Measurements from ENCODE around the gene TTC1.

Gene TTC1

GRCh38 chr5:159976921-159977320 is 32.0 kb upstream of the TTC1 start:
- DNase-seq (ENCODE audit: extremely low read depth, low read depth): no peak
- H3K4me3 ChIP-seq (replicated peaks; ENCODE audit: low read depth, low read length): no peak overlapping the region
- TF ChIP-seq, protein P1, sequence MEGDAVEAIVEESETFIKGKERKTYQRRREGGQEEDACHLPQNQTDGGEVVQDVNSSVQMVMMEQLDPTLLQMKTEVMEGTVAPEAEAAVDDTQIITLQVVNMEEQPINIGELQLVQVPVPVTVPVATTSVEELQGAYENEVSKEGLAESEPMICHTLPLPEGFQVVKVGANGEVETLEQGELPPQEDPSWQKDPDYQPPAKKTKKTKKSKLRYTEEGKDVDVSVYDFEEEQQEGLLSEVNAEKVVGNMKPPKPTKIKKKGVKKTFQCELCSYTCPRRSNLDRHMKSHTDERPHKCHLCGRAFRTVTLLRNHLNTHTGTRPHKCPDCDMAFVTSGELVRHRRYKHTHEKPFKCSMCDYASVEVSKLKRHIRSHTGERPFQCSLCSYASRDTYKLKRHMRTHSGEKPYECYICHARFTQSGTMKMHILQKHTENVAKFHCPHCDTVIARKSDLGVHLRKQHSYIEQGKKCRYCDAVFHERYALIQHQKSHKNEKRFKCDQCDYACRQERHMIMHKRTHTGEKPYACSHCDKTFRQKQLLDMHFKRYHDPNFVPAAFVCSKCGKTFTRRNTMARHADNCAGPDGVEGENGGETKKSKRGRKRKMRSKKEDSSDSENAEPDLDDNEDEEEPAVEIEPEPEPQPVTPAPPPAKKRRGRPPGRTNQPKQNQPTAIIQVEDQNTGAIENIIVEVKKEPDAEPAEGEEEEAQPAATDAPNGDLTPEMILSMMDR (IDR thresholded peaks at IDR 0.05; ENCODE audit: low read depth, low read length, missing control alignments): no peak

- TF ChIP-seq, protein P1 (IDR thresholded peaks at IDR 0.05; ENCODE audit: low read depth, low read length, missing control alignments): no peak
- no peak for DNase-seq (ENCODE audit: extremely low read depth, low read depth)
- H3K4me3 ChIP-seq (replicated peaks; ENCODE audit: low read depth, low read length): no peak overlapping the region
These were observed 30.6 kb upstream of the TTC1 start for GRCh38 chr5:159978358-159978757.

GRCh38 chr5:159982421-159983173 is 26.3 kb upstream of the TTC1 start:
- no peak for DNase-seq (ENCODE audit: extremely low read depth, low read depth)
- TF ChIP-seq, protein P1 (IDR thresholded peaks at IDR 0.05; ENCODE audit: low read depth, low read length, missing control alignments): no peak
- H3K4me3 ChIP-seq (replicated peaks; ENCODE audit: low read depth, low read length): no peak overlapping the region

GRCh38 chr5:159987031-159987674 is 21.8 kb upstream of the TTC1 start:
- no peak for DNase-seq (ENCODE audit: extremely low read depth, low read depth)
- peak overlapping the region; percentile 31 for H3K4me3 ChIP-seq (replicated peaks; ENCODE audit: low read depth, low read length)
- TF ChIP-seq, protein P1 (IDR thresholded peaks at IDR 0.05; ENCODE audit: low read depth, low read length, missing control alignments): peak; percentile 77

GRCh38 chr5:159990506-159990905 is 18.4 kb upstream of the TTC1 start:
- TF ChIP-seq, protein P1 (IDR thresholded peaks at IDR 0.05; ENCODE audit: low read depth, low read length, missing control alignments): no peak
- no peak overlapping the region for H3K4me3 ChIP-seq (replicated peaks; ENCODE audit: low read depth, low read length)
- DNase-seq (ENCODE audit: extremely low read depth, low read depth): no peak

- no peak for DNase-seq (ENCODE audit: extremely low read depth, low read depth)
- TF ChIP-seq, protein P1 (IDR thresholded peaks at IDR 0.05; ENCODE audit: low read depth, low read length, missing control alignments): no peak
These were observed 16.4 kb upstream of the TTC1 start for GRCh38 chr5:159992566-159992965.

More at GRCh38 chr5:159992566-159992965, 16.4 kb upstream of the TTC1 start:
- no peak overlapping the region for H3K4me3 ChIP-seq (replicated peaks; ENCODE audit: low read depth, low read length)

All from HFF-Myc (cell line).